Measurements from ENCODE around the gene GAL3ST2.

GAL3ST2 gene

DNA sequence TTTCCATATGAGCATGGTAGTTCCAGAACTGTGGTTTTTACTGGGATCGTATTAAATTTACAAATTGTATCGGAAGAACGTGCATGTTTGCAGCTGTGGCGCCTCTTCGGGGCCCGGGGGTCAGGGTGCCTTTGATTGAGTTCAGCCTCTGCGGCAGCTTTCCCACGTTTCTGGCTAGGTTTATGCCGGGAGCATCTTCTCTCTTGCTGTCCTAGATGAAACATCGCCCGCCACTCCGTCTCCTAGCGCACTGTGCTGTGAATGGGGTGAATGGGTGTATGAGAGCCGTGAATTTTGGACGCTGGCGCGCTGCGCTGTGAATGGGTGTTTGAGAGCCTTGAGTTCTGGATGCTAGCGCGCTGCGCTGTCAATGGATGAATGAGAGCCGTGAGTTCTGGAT lies 69.8 kb downstream of the GAL3ST2 start:
- TF ChIP-seq, protein P1, sequence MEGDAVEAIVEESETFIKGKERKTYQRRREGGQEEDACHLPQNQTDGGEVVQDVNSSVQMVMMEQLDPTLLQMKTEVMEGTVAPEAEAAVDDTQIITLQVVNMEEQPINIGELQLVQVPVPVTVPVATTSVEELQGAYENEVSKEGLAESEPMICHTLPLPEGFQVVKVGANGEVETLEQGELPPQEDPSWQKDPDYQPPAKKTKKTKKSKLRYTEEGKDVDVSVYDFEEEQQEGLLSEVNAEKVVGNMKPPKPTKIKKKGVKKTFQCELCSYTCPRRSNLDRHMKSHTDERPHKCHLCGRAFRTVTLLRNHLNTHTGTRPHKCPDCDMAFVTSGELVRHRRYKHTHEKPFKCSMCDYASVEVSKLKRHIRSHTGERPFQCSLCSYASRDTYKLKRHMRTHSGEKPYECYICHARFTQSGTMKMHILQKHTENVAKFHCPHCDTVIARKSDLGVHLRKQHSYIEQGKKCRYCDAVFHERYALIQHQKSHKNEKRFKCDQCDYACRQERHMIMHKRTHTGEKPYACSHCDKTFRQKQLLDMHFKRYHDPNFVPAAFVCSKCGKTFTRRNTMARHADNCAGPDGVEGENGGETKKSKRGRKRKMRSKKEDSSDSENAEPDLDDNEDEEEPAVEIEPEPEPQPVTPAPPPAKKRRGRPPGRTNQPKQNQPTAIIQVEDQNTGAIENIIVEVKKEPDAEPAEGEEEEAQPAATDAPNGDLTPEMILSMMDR (IDR thresholded peaks at IDR 0.05) = no peak
- peaks cover 38% of the 10 kb centered on the region for H3K27me3 Mint-ChIP-seq (ENCODE audit: low read depth, poor library complexity)
- peaks cover 27% of the 10 kb centered on the region for H3K4me1 Mint-ChIP-seq
- H3K27ac Mint-ChIP-seq = no peak overlapping the region
- H3K4me3 Mint-ChIP-seq = peak overlapping the region; percentile 52
- H3K9me3 Mint-ChIP-seq = no peaks in the 10 kb centered on the region
- no peaks in the 10 kb centered on the region for H3K36me3 Mint-ChIP-seq (ENCODE audit: low read depth)
- DNase-seq = no peak

DNA sequence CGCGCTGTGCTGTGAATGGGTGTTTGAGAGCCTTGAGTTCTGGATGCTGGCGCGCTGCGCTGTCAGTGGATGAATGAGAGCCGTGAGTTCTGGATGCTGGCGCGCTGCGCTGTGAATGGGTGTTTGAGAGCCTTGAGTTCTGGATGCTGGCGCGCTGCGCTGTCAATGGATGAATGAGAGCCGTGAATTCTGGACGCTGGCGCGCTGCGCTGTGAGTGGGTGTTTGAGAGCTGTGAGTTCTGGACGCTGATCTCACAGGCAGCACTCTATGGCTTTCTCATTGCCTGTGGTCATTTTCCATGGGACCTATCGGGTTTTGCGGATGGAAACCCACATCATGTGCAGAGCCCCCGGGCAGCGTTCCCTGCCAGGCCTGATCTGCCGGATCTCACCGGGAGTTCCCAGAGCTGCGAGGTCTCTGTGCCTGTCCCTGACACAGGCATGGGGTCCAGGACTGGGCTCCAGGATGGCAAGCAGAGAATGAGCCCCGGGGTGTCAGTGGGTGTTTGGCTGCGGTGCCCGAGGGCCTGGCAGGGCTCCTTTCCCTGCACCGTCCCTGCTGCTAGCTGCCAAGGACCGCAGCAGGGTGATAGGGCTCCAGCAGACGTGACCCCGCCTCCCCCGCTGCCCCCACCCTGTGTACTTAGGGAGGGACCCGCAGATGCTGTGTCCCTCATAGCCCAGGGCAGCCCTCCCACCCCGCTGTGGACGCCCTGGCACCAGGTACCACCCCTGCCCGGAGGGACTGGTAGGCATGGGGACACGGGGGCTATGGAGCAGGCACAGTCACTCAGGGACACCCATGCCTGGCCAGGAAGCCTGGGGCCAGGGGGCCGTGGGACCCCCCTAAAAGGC lies 72.4 kb downstream of the GAL3ST2 start:
- DNase-seq = no peak
- TF ChIP-seq, protein P1 (IDR thresholded peaks at IDR 0.05) = no peak
- Mint-ChIP-seq H3K9me3 (no peaks in the 10 kb centered on the region), H3K27ac (no peak overlapping the region), H3K27me3 (ENCODE audit: low read depth, poor library complexity) (peaks cover 30% of the 10 kb centered on the region), H3K4me1 (peaks cover 20% of the 10 kb centered on the region), H3K4me3 (no peak overlapping the region), H3K36me3 (ENCODE audit: low read depth) (no peaks in the 10 kb centered on the region)

DNA sequence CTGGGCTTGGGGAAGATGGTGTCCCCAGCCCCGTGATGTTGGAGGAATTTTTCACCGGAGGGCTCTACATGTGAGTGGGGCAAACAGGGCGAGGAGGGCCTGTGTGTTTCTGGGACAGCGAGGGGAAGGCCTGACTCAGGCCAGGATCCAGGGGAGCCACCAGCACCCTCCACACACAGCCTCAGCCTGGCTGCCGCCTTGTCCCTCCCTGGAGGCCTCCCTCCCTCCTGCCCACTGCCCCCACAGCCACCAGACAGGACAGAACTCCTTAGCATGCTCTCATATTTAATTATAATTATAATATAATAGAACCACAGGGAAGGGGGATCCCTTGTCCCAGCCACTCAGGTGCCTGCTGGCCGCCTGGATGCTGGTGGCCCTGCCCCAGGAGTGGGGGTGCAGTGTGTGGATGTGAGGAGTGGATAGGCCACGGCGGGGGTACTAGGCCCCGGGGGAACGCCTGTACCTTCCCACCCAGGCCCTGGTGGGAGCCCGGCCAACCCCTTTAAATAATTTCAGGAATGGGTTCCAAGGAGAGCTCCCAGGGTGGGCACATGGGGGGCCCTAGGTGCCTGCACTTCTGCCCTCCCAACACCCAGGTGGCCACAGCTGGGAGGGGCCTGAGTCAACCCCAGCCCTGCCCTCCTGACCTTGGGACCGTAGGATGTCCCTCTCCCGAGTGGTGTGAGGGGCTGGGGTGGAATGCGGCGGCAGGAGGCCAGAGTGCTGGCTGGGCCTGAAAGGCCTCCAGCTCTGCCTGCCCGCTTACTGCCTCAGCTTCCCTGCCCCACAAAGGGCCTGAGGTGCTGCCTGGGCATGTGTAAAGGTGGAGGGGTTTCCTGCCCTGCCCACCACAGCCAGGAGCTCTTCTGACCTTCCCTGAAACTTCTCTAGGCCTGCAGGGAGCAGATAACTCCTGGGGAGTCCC lies 73.3 kb downstream of the GAL3ST2 start:
- Mint-ChIP-seq H3K4me3 (no peak overlapping the region), H3K27ac (no peak overlapping the region), H3K36me3 (ENCODE audit: low read depth) (no peaks in the 10 kb centered on the region), H3K9me3 (no peaks in the 10 kb centered on the region), H3K27me3 (ENCODE audit: low read depth, poor library complexity) (peaks cover 24% of the 10 kb centered on the region), H3K4me1 (peaks cover 20% of the 10 kb centered on the region)
- no peak for DNase-seq
- TF ChIP-seq, protein P1 (IDR thresholded peaks at IDR 0.05) = no peak

DNA sequence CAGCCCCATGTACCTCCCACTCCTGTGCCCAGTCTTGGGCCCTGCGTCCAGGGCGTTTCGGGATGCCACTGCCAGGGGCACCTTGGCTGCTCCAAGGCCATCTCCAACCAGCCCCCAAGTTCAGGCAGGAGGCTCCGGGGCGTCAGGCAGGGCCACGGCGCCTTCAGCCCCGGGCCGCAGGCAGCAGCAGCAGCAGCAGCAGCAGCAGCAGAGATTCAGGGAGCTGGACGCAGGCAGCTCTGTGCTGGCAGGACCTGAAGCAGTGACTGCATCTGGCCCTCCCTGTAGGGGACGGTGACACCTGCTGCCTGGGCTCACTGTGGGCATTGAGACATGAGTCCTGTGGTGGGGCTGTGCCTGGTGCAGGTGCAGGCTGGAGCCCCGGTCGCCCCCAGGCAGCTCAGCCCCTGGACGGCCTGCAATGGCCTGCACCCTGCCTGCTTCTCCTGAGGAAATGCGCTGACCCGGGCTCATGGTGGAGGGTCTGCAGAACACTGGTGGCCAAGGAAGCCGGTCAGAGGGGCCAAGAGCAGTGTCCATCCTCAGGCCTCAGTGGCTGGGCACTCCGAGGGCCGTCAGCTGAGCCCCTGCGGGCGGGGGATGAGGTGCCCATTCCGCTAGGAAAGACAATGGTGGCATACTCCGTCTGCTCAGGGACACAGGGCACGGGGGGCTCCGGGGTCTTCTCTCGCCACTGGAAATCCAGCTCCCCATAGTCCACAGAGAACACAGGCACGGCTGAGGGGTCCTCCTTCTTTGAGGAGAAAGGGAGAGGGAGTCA lies 74.1 kb downstream of the GAL3ST2 start:
- Mint-ChIP-seq H3K27me3 (ENCODE audit: low read depth, poor library complexity) (peaks cover 15% of the 10 kb centered on the region), H3K4me3 (no peak overlapping the region), H3K9me3 (no peaks in the 10 kb centered on the region), H3K27ac (no peak overlapping the region), H3K36me3 (ENCODE audit: low read depth) (no peaks in the 10 kb centered on the region), H3K4me1 (peaks cover 17% of the 10 kb centered on the region)
- TF ChIP-seq, protein P1 (IDR thresholded peaks at IDR 0.05) = no peak
- no peak for DNase-seq

DNA sequence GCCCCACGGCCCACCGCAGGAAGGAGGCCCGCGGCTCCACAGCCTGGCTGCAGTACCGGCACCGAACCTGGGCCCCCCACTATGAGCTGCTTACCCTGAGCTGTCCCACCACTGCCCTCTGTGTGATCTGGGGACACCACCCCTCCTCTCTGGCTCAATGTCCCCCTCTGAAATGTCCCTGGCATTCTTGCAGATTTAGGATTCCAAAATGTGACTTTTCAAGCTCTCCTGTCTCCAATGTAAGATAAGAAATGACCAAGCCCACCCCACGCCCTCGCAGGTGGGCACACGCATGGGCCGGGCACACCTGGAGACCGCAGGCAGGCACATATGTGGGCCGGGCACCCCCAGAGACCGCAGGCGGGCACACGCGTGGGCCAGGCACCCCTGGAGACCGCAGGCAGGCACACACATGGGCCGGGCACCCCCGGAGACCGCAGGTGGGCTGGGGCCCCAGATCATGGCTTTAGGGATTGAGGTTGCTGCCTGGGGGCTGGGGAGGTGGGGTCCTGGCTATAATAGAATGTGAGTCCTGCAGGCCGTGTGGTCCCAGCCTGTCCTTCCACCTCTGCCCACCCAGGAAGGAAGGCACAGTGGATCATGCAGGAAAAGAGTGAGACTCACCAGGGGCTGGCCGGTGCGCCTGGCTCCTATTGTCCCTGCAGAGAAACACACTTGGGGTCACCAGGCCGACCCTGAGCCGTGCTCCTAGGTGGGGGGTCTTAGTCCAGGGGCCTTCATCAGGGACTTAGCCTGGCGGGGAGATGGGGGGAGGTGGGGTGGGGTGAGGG lies 74.9 kb downstream of the GAL3ST2 start:
- Mint-ChIP-seq H3K4me1 (peaks cover 19% of the 10 kb centered on the region), H3K36me3 (ENCODE audit: low read depth) (no peaks in the 10 kb centered on the region), H3K4me3 (no peak overlapping the region), H3K27ac (no peak overlapping the region), H3K9me3 (no peaks in the 10 kb centered on the region), H3K27me3 (ENCODE audit: low read depth, poor library complexity) (peaks cover 7% of the 10 kb centered on the region)
- no peak for DNase-seq
- TF ChIP-seq, protein P1 (IDR thresholded peaks at IDR 0.05) = no peak
